Measurements from ENCODE around the gene LANCL1. TPM values are rescaled to one million over a fixed set of nuclear protein-coding genes. Genes with fewer than 3 reads are reported as not detected.
"Not testable (repeated sequence)": the region's sequence is repeated elsewhere in the genome, so short reads cannot be mapped to it uniquely, and the experiment has no call there.

LANCL1 gene
- total RNA-seq, 1 experiment from 2014 or later, result 18.8 TPM

DNA sequence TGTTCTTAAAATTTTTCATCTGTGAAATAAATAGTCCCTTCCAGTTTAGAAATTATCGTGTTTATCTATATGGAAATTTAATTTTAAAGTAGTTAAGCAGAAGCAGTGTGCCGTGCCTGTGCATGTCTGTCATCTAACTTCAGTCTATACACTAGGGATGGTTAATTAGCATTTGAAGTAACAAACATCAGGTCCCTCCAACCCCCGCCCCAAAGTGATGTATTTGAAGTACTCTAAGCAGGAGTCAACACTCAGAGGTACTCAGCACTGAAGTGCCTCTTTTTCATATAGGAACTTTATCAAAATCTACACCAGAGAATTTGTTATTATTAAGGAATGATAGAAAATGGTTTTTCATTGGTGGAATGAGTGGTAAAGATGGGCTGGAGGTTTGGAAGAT is 33.0 kb downstream of the LANCL1 start:
- Histone ChIP-seq H3K4me3 (ENCODE audit: insufficient read depth, low read depth, low read length) (no peak overlapping the region), H3K27me3 (ENCODE audit: control insufficient read depth, insufficient read depth, low read length) (no peaks in the 10 kb centered on the region), H3K36me3 (replicated peaks; ENCODE audit: control insufficient read depth, insufficient read depth, low read length) (peaks cover 1% of the 10 kb centered on the region; the same call in 1 of the 2 replicates)
- no peak for DNase-seq

DNA sequence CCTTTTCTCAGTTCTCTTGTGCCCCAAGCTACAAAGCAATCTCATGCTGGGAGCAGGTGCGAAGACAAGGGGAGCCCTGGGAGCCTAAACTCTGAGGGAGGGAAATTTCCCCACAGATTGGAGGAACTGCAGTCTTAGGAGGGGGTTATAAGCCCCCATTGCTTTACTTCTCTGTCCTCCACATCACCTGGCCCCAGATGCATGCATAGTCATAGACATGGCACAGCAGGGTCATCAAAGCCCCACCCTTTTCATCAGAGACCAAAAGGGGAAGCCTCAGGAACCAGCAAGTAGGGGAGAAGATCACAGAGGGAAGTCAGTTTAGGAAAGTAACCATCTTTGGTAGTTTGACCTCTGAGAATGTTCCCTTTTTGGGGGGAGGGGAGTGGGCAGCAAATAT is 33.7 kb downstream of the LANCL1 start:
- Histone ChIP-seq H3K27me3 (ENCODE audit: control insufficient read depth, insufficient read depth, low read length) (no peaks in the 10 kb centered on the region), H3K36me3 (replicated peaks; ENCODE audit: control insufficient read depth, insufficient read depth, low read length) (peaks cover 1% of the 10 kb centered on the region; the same call in 1 of the 2 replicates), H3K4me3 (ENCODE audit: insufficient read depth, low read depth, low read length) (no peak overlapping the region)
- peak; percentile 20 for DNase-seq

DNA sequence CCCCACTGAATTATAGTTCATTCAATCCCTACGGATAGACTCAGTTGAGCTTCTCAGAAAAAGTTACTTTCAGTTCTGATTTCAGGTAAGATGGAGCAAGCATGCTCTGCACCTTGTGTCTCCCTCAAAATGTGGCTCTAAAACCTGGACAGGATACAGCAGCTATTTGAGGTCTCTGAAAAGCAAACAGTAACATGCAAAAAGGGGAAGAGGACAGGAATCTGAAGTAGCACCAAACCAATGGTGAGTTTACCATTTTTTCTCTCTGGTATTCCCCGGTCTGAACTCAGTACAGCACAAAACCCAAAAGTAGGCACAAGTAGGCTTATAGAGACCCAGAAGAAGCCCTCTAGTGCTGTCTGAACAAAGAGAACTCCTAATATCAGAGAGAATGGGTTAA is 34.1 kb downstream of the LANCL1 start:
- Histone ChIP-seq H3K27me3 (ENCODE audit: control insufficient read depth, insufficient read depth, low read length) (no peaks in the 10 kb centered on the region), H3K36me3 (replicated peaks; ENCODE audit: control insufficient read depth, insufficient read depth, low read length) (peaks cover 1% of the 10 kb centered on the region; the same call in 1 of the 2 replicates), H3K4me3 (ENCODE audit: insufficient read depth, low read depth, low read length) (no peak overlapping the region)
- DNase-seq, result no peak

DNA sequence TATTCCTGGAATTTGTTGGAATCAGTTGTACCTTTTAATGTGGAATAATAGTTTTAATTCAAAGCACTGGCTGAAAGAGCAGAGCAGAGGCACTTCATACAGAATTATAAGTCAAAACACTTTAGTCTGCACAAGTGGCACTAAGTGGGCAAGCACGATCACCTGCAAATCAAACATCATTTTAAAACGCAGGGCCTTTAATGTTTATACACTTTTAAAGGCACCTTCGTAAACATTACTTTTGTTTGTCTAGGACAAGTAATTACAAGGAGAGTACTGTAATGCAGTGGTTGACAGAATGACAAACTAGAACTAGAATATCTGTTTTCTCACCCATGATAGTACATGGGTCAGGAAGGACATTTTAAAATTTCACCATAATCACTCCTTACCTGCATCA is 36.4 kb downstream of the LANCL1 start:
- Histone ChIP-seq H3K27me3 (ENCODE audit: control insufficient read depth, insufficient read depth, low read length) (no peaks in the 10 kb centered on the region), H3K4me3 (ENCODE audit: insufficient read depth, low read depth, low read length) (no peak overlapping the region), H3K36me3 (replicated peaks; ENCODE audit: control insufficient read depth, insufficient read depth, low read length) (peaks cover 2% of the 10 kb centered on the region)
- no peak for DNase-seq

DNA sequence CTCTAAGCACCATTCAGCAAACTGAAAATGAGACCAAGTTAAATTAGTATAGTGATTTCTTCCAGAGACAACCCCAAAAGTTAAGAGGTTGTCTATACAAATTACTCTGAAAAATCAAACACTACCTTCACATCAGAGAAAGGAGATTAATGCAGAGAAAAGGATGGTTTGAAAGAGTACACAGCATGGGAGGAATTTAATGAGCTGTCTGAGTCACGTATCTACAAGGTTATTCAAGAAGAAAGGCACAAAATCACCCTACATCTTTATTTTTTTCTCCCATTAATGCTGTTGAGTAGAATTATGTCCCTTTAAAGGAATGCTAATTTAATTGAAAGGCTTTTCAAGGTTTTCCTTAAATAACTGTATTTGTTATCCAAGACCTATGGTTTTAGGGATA is 41.1 kb downstream of the LANCL1 start:
- Histone ChIP-seq H3K4me3 (ENCODE audit: insufficient read depth, low read depth, low read length) (no peak overlapping the region), H3K36me3 (replicated peaks; ENCODE audit: control insufficient read depth, insufficient read depth, low read length) (peaks cover 5% of the 10 kb centered on the region), H3K27me3 (ENCODE audit: control insufficient read depth, insufficient read depth, low read length) (no peaks in the 10 kb centered on the region)
- DNase-seq, result no peak

DNA sequence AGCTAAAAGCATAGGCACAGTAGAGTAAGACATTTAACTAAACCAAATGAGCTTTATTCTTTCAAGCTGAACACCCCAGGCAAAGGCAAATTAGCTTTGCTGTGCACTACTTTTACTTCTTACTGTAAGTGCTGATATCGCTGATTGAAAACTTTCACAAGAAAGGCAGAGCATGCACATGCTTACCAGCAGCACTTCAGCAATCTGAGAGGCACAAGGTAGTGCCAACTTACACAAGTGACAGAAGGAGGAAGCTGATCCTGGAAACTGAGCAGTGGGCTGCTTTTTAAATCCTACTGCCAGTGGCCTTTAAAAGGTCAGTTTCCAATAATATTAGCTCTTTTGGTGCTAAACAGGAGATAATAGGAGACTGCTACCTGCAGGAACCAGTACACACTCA is 43.9 kb downstream of the LANCL1 start:
- peaks cover 3% of the 10 kb centered on the region for H3K36me3 ChIP-seq (replicated peaks; ENCODE audit: control insufficient read depth, insufficient read depth, low read length)
- no peaks in the 10 kb centered on the region for H3K27me3 ChIP-seq (ENCODE audit: control insufficient read depth, insufficient read depth, low read length)
- no peak overlapping the region for H3K4me3 ChIP-seq (ENCODE audit: insufficient read depth, low read depth, low read length)
- DNase-seq, result no peak

DNA sequence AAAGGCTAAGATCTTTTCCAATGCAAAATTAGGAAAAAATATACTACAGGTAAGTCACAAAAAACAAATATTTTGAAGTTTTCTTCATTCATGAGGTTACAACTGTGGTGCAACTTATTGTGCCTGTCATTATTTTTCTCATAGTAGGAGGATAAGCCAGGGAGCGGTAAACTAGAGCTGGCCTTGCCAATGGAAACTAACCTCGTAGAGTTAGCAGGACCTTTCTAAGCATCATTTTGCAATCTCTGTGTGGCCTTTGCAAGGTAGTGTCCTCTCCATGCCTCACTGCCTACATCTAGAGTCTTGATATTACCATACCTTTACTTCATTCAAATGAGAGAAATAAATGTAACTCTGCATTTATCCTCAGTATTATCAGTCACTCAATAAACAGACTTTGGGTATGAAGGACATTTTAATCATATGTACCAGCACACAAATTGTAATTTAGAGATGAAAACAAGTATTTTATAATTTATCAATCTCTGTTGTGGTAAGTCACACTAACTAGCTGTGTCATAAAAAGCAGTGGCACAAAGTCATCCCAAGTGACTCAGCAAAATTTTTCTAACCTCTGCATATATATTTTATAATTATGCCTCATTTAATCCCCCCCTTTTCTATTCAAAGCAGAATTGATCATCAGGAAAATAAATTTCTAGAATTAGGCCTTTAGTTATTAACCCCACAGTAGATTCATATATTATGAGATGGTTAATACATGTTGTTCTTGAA is 47.0 kb downstream of the LANCL1 start:
- H3K4me3 ChIP-seq (ENCODE audit: insufficient read depth, low read depth, low read length), result no peak overlapping the region
- H3K27me3 ChIP-seq (ENCODE audit: control insufficient read depth, insufficient read depth, low read length), result no peaks in the 10 kb centered on the region
- DNase-seq, result no peak
- no peaks in the 10 kb centered on the region; the same call in 1 of the 2 replicates for H3K36me3 ChIP-seq (replicated peaks; ENCODE audit: control insufficient read depth, insufficient read depth, low read length)

DNA sequence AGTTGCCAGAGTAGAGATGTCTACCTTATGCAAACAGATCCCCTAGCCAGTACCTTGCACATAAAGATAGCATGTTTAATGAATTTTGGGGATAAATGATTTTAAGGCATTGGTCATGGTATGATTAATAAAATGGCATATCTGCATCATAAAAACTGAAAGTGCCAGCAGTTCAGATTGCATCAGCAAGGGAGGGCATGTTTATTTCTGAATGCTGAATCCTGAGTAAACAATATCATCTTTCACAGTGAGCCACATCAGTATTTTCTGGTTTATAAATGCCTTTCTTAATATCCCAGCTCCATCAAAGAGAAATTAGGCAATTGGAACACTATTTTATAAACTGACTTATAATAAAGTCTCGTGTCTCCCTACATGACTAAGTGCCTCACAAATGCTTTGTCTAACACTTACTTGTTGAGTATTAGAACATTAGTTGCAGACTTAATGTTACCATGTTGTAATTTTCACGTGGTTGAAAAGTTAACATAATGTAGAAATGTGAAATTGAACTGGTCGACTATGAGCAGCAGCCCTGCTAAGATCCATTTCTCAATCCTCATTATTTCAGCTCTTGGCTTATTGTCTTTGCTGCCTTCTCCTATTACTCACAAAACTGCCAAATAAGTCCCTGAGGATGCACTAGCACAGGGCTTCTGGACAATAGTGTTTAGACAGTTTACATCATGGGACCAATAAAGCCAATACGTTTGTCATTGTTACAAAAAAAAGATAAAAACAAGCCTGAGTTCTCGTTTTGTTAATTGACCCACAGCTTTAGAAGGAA is 48.0 kb downstream of the LANCL1 start:
- H3K4me3 ChIP-seq (ENCODE audit: insufficient read depth, low read depth, low read length), result no peak overlapping the region
- no peaks in the 10 kb centered on the region for H3K27me3 ChIP-seq (ENCODE audit: control insufficient read depth, insufficient read depth, low read length)
- DNase-seq, result no peak
- H3K36me3 ChIP-seq (replicated peaks; ENCODE audit: control insufficient read depth, insufficient read depth, low read length), result no peaks in the 10 kb centered on the region

DNA sequence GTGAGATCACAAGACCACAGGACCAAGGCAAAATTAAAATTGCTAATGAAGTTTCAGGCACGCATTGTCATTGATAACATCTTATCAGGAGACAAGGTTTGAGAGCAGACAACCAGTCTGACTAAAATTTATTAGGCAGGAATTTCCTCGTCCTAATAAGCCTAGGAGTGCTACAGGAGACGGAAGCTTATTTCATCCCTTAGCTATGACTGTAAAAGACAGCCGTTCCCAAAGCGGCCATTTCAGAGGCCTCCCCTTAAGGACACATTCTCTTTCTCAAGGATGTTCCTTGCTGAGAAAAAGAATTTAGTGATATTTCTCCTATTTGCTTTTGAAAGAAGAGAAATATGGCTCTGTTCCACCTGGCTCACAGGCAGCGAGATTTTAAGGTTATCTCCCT is 49.2 kb downstream of the LANCL1 start:
- not testable (repeated sequence) for DNase-seq; H3K36me3 ChIP-seq (replicated peaks; ENCODE audit: control insufficient read depth, insufficient read depth, low read length); H3K4me3 ChIP-seq (ENCODE audit: insufficient read depth, low read depth, low read length); H3K27me3 ChIP-seq (ENCODE audit: control insufficient read depth, insufficient read depth, low read length)

DNA sequence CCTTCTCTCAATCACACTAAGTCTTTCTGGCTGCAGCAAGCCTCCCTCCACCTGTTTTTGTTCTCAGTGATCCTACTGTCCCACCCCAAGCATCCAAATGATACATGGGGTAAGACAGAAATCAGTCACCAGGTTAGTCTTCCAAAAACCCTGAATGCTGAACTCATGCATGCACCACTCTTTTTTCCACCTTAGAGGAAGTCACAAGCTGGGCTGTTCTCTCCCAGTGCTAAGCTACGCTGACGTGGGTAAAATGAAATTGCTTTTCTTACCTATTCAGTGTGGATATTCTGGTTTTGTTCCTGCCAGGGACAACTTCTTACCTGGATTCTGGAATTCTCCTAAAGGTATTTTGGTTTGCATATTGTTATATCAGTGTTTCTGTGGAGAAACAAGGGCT is 54.2 kb downstream of the LANCL1 start:
- H3K27me3 ChIP-seq (ENCODE audit: control insufficient read depth, insufficient read depth, low read length), result no peaks in the 10 kb centered on the region
- no peak for DNase-seq
- no peaks in the 10 kb centered on the region for H3K36me3 ChIP-seq (replicated peaks; ENCODE audit: control insufficient read depth, insufficient read depth, low read length)
- no peak overlapping the region for H3K4me3 ChIP-seq (ENCODE audit: insufficient read depth, low read depth, low read length)

DNA sequence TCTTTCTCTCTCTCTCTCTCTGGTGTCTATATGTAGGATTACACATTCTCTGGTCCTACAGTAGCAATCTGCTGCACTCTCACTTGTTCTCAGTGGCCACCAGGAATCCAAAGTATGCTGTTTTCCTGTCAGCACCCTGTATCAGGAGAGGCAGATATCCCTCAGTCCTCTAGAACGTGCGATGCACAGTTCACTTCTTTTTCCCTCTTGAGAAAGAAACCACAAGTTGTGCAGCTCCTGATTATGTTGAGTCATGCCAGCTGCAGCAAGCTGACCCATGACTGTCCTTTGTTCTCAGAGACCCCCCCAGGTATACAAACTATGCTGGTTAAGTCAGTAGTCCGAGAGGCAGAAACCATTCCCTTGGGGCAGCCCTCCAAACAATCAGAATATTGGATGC is 54.6 kb downstream of the LANCL1 start:
- Histone ChIP-seq H3K36me3 (replicated peaks; ENCODE audit: control insufficient read depth, insufficient read depth, low read length) (no peaks in the 10 kb centered on the region), H3K4me3 (ENCODE audit: insufficient read depth, low read depth, low read length) (no peak overlapping the region), H3K27me3 (ENCODE audit: control insufficient read depth, insufficient read depth, low read length) (no peaks in the 10 kb centered on the region)
- no peak for DNase-seq

DNA sequence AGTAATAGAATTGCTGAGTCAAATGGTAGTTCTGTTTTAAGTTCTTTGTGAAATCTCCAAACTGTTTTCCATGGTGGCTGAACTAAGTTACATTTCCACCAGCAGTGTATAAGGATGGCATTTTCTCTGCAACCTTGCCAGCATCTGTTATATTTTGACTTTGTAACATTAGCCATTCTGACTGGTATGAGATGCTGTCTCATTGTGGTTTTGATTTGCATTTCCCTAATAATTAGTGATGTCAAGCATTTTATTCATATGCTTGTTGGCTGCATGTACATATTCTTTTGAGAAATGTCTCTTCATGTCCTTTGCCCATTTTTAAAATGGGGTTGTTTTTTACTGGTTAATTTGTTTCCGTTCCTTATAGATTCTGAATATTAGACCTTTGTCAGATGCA is 63.9 kb downstream of the LANCL1 start:
- Histone ChIP-seq H3K36me3 (replicated peaks; ENCODE audit: control insufficient read depth, insufficient read depth, low read length) (no peaks in the 10 kb centered on the region), H3K4me3 (ENCODE audit: insufficient read depth, low read depth, low read length) (no peak overlapping the region), H3K27me3 (ENCODE audit: control insufficient read depth, insufficient read depth, low read length) (no peaks in the 10 kb centered on the region)
- no peak for DNase-seq

DNA sequence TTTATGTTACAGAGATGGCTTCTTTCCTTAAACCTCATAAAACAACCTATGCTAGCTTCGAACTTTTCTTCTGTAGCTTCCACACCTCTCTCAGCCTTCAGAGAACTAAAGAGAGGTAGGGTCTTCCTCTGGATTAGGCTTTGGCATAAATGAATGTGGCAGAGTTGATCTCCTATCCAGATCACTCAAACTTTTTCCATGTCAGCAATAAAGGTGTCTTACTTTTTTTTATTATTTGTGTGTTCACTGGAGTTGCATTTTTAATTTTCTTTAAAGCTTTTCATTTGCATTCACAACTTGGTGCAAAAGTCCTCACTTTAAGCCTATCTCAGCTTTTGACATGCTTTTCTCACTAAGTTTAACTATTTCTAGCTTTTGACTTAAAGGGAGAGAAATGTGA is 66.0 kb downstream of the LANCL1 start:
- H3K4me3 ChIP-seq (ENCODE audit: insufficient read depth, low read depth, low read length), result no peak overlapping the region
- H3K27me3 ChIP-seq (ENCODE audit: control insufficient read depth, insufficient read depth, low read length), result no peaks in the 10 kb centered on the region
- DNase-seq, result no peak
- no peaks in the 10 kb centered on the region for H3K36me3 ChIP-seq (replicated peaks; ENCODE audit: control insufficient read depth, insufficient read depth, low read length)

DNA sequence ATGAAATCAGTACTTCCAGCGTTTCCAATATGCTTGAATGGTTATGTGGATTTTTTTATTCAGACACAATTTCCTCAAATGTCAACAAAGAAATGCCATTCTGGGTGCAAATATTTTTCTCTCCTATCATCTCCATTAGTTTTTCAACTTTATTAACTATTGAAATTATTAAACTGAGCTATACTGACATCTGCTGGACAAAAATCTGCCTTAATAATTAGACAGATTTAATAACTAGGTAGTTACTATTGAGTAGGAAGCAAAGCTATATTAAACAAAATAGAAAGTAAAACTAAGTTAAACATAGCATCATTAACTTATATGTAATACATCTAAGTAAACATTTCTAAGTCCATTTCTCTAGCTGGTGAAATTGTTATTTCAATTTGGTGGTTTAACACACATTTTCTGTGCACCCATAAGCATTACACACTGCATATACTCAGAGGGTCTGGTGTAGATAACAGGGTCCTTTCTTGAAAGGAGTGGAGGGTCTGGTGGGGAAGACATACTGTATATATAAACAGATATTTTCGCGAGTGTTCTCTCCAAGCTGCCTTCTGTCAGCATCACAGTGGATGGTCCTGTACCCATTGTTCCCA is 77.0 kb downstream of the LANCL1 start:
- Histone ChIP-seq H3K36me3 (replicated peaks; ENCODE audit: control insufficient read depth, insufficient read depth, low read length) (no peaks in the 10 kb centered on the region), H3K4me3 (ENCODE audit: insufficient read depth, low read depth, low read length) (no peak overlapping the region), H3K27me3 (ENCODE audit: control insufficient read depth, insufficient read depth, low read length) (no peaks in the 10 kb centered on the region)
- DNase-seq, result no peak

DNA sequence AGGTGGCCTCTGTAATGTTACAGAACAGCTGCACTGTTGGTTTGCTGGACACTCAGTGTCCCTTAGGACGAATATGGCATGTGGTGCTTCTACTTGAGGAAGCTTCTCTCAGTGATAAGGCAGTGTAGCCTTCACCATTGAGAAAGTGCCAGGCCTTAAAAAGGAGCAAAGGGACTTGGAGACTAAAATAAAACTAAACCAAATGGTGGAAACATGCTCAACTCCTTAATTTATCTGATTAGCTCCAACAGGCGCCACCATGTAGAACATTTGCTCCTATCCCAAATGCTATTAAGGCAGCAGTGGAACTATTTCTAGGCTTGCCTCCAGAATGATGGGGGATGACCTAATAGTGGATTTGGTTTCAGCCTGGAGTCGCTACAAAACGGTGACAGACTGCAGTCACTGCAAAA is 84.1 kb downstream of the LANCL1 start:
- DNase-seq, result no peak
- H3K36me3 ChIP-seq (replicated peaks; ENCODE audit: control insufficient read depth, insufficient read depth, low read length), result no peaks in the 10 kb centered on the region
- H3K4me3 ChIP-seq (ENCODE audit: insufficient read depth, low read depth, low read length), result no peak overlapping the region
- no peaks in the 10 kb centered on the region for H3K27me3 ChIP-seq (ENCODE audit: control insufficient read depth, insufficient read depth, low read length)

Data from H7 (cell line).